GM18873 (cell line): Measurements from ENCODE around the gene SLC24A1.

Experiments used
- ATAC-seq: cut with Tn5 transposase; IDR thresholded peaks from one replicate; pipeline ENCODE4 v1.9.1; 2021; ENCODE audit warnings: mild to moderate bottlenecking, moderate library complexity, moderate number of reproducible peaks; ENCODE audit not compliant: unreplicated experiment, low FRiP score

The SLC24A1 gene

GRCh38 chr15:65621638-65622037, at the start of gene SLC24A1:
SLC24A1 (plus strand) TSS chr15:65621938; CDS start chr15:65624081, 2,143 bp downstream.
- no peak for ATAC-seq

DNA sequence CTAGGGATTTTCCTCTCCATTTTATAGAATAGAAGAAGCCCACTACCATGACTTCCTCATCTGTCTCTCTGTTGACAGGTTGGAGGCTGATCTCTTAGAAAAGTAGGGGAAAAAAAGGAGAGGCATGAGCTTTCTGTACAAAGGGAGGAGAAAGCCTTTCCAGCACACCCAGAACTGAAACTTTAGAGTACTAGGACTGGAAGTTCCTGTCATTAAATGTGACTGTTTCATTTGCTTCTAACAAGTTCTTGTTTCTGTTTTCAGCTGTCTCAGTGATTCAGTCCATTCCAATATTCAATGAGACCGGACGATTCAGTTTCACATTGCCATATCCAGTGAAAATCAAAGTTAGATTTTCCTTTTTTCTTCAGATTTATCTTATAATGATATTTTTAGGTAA, 49.8 kb upstream of the SLC24A1 start:
- ATAC-seq: no peak

GRCh38 chr15:65576664-65577063, 45.1 kb upstream of the SLC24A1 start:
- ATAC-seq: no peak

GRCh38 chr15:65577129-65577996, 44.4 kb upstream of the SLC24A1 start:
- ATAC-seq: no peak

DNA sequence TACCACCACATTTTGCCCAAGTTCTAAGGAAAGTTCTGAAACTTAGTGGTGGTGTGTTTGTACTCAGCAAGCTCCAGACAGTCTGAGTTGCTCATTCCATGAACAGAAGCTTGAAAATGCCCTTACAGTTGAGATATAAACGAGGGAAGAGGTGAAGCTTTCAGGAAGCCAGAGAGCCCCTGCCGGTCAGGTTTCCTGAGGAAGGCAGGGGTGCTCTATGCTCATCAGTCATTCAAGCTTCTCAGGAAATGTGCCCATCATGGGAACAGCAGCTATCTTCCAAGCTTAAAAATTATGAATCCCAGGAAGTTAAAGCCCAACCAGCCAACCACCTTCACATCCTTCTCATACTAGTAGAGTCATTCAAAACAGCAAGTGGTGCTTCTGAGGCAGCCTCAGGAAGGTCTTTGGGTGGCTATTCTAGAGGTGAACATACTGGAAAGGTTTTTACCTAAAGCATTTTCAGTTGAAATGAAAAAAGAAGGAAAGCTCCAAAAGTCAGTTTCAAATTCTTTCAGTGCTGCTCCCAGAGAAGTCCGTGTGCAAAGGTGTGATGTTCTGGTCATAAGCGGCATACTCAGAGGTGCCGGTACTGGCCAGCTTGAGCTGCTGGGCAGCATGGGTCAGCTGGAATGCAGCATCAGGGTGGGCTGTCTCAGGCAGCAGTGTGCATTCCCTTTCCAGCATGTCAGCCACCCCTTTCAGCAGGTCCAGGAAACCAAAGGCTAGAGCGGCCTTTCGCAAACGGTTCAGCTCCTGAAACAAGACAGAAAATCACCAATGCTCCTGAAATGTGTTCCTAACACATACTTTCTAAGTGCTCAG, 42.6 kb upstream of the SLC24A1 start:
- no peak for ATAC-seq

GRCh38 chr15:65579762-65580161, 42.0 kb upstream of the SLC24A1 start:
- ATAC-seq: no peak

DNA sequence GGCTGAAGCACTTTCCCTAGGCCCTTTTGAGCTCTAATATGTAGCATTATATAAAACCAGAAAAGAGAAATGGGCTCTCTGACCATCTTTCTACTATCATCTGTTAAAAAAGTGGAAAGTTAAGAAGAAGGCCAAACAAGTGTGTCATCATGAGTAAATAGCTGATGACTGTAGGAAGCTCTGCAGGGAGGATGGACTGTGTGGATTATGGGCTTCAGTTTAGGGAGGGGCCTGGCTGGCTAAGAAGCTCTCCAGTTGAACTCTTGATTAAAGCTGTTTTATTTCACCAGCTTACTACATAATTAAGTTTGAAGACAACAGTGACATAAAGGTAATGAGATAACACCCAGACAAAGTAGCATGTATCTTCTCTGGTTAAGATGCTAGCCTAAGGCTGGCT, 41.5 kb upstream of the SLC24A1 start:
- no peak for ATAC-seq

DNA sequence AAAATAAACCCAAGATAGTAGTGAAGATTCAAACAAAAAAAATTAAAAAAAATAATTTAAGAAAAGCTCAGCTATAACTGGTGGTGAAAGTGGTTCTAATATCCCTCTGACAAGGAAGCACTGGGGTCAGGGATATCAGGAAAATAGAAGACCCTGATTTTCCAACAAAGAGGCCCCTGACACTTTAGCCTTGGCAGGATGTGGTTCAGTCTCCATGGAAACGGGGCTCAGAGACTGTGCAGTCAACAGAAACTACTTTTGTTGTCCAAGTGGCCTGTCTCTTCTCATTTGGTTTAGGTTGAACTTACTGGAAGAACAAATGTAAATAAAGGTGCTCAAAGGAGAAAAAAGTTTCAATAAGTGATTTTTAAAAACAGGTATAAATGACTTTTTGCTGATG, 38.0 kb upstream of the SLC24A1 start:
- no peak for ATAC-seq

GRCh38 chr15:65584241-65584640, 37.5 kb upstream of the SLC24A1 start:
- ATAC-seq: no peak

DNA sequence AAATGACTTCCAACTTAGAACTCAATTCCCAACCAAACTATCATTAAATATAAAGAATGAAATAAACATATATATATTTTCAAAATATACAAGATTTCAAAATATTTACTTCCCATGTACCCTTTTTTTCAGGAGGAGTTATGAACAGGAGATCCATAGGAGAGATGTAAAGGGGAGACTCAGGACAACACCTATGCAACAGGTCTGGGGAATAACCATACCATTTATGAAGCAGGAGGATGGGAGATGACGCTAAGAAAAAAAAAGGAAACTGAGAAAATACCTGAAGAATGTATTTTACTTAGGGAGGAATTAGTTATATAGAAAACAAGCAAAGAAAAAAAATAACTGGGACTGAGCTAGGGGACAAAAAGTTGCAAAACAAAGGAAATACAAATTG, 34.6 kb upstream of the SLC24A1 start:
- ATAC-seq: no peak

DNA sequence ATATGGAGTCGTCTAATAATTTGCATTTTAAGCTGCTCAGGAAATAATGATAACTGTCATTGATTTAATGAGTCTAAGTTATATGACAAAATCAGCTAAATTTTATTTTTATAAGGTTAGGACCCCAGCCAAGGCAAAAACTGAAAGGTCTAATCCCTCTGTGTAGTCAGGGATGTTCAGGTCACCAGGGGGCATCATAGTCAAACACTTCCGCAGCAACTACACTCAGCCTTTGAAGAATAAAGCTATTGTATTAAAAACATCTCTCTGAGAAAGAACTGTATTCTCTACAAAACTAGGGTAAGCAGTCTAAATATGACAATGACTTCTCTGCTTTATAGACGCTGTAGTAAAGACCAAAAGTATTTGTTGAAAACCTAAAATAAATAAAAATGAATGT, 25.8 kb upstream of the SLC24A1 start:
- no peak for ATAC-seq

DNA sequence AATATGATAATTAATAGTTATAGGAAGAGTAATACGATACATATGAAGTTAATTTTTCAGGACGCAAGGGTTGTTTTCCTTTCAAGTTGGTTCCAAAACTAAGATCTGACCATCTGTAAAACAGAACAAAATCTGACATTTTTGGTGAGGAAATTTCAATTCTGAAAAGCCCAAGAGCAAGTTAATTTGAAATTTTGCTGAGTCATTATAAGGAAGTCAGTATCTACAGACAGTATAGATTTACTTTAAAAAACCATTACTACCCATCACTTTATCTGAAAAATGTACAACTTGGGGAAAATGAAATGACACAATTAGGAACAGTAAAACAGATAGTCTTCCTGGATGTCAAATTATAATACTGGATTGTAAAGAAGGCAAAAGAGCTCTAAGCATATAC, 23.3 kb upstream of the SLC24A1 start:
- no peak for ATAC-seq

DNA sequence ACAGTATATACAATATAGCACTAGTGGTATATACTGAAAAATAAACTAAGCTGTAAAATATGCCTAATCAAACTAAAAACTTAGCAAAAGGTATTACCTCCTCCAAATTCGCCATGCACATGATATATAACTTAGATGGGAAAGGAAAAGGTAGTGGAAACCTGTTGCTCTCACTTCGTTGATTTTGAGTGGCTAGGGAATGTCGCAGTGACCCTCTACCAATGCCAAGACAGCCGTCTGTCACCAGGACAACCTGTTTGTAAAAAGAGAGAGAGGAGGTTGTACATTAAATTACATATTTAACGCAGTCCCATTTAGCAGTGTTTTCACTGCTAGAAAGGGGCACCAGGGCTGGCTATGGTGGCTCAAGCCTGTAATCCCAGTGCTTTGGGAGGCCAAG, 22.1 kb upstream of the SLC24A1 start:
- no peak for ATAC-seq

- ATAC-seq: no peak
Measured at GRCh38 chr15:65603134-65603533, 18.6 kb upstream of the SLC24A1 start.

- ATAC-seq: no peak
Measured at GRCh38 chr15:65603559-65603958, 18.2 kb upstream of the SLC24A1 start.

DNA sequence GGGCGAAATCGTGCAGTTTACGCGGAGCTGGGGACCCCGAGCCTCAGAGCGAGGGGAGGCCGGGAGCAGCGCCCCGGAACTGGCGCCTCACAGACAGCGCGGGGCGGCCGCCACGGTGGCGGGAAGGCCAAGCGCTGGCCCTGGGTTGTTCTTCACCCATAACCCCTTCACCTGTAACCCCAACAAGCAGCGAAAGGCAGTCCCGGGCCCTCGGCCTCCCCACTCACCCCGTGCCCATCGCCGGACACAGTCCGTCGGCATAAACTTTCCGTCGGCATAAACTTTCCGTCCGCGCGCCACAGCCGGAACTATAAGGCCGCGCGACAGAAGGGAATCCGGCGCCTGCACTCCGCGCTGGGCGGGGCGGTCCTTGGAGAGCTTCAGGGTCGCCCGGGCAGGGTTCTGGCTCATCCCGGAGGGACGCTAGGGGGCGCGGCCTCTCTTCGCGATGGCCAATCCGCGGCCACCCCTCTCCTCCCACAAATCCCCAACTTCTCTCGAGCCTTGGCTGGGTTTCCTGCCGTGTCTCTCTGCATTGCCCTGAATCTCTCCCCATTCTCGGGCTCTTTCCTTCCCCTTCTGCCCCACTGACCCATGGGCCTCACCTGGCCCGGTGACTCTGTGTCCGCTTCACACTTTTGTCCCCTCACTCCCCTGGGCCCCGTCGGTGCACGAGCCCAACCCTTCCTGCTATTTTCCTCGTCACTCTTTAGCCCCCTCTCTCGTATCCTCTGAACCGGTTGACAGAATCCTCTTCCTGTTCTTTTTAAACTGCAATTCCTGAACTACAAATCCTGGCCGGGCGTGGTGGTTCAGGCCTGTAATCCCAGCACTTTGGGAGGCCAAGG, 10.6 kb upstream of the SLC24A1 start, which contains the start of gene INTS14:
TSS of gene INTS14 (minus strand) at position 261 of the 848 bp plus-strand sequence. CDS start 3,751 bp downstream, outside the sequence.
- peak; percentile 83 for ATAC-seq

- ATAC-seq: no peak
Measured at GRCh38 chr15:65611888-65612615, 9.7 kb upstream of the SLC24A1 start.

GRCh38 chr15:65612616-65612946, 9.2 kb upstream of the SLC24A1 start:
- ATAC-seq: no peak

DNA sequence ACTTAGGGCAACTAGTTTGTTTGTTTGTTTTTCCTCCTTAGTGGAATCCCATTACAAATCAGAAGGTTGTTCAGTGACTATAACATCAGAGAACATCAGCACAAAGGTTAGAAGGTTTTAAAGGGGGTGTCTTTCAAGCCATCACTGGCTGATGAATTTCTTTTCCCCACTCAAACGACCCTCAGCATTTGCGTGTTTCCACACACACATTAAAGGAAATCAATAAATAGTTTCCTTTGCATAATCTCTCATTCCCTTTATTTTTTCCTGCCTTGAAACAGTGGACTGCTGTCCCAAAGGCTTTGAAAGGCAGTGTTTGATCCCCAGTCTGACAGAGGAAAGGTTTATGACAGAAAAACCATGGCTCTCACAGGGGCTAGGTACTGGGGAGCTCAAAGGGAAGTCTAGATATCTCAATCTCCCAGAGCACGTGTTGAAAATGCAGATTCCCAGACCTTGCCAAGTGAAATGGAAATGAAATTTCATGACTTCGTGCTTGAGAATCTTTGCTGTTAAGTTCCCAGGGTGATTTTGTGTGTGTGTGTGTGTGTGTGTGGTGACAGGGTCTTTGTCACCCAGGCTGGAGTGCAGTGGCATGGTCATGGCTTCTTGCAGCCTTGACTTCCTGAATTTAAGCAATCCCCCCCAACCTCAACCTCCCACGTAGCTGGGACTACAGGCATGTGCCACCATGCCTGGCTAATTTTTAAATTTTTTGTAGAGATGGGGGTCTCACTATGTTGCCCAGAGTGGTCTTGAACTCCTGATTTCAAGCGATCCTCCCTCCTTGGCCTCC, 8.6 kb upstream of the SLC24A1 start:
- ATAC-seq: no peak
